Head of caudate nucleus (tissue), 42 donors: ENCODE results near the gene BCKDK.
"Not testable (repeated sequence)": the region's sequence is repeated elsewhere in the genome, so short reads cannot be mapped to it uniquely, and the experiment has no call there.

ENCODE experiments used
- DNase-seq, 42 donors: peaks; one replicate each; pipeline versions ENCODE4 v3.0.0 to v3.0.0-alpha.2; 2020 to 2021; ENCODE audit warnings: mixed read lengths in 7 of 42
- intact Hi-C: fragments of 100-400 bp; cut with DNase I; formaldehyde crosslinking; loops from one replicate; pipeline ENCODE4 v1.15.0; 2022

The BCKDK gene

GRCh38 chr16:31149894-31150890 lies 42.0 kb downstream of the BCKDK start, which contains the start of gene PRSS36:
Gene PRSS36, minus strand, starts transcription at chr16:31150066. Its CDS starts 31 bp downstream, at chr16:31150035.
- no peak for DNase-seq
- intact Hi-C loops, result no loop called here

DNA sequence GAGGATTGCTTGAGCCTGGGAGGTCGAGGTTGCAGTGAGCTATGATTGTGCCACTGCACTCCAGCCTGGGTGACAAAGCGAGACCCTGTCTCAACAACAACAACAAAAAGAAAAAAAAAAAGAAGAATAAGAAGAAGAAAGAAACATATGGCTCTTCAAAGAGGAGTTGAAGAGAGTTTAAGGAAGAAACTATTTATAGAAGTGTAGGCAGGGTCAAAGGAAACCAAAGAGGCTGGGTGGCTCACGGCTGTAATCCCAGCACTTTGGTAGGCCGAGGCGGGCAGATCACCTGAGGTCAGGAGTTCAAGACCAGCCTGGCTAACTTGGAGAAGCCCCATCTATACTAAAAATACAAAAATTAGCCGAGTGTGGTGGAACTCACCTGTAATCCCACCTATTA lies 42.8 kb downstream of the BCKDK start:
- DNase-seq, intact Hi-C loops: not testable (repeated sequence)

DNA sequence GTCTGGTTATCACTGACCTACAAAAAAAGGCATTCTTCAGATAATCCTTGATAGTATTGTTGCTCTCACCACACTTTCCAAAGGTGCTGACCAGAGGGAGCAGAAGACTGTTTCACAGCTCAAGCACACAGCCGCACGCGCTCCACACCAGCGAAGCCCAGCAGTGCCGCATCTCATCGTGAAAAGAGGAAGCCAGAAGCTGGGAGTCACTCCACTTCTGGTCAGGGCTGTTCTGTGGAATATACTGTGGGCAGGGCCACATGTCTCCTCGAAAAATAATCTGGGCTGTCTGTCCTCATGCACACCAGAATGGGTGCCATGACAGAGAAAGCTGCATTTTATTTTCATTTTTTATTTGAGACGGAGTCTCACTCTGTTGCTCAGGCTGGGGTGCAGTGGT lies 49.0 kb downstream of the BCKDK start:
- intact Hi-C loops, result no loop called here
- peak in 5 of 42 donors; percentile 10 to 40 (median 20) for DNase-seq
